ENCODE measurements around the gene RNU6-9.
A peak's percentile ranks its signal among the peaks of the same experiment; 100 is the strongest.

RNU6-9 gene

GRCh38 chr19:916645-917322 lies 23.5 kb downstream of the RNU6-9 start:
- no peak for DNase-seq

GRCh38 chr19:917323-918151 lies 24.3 kb downstream of the RNU6-9 start, which contains the start of gene KISS1R:
Gene KISS1R, plus strand, starts transcription at chr19:917333. Its CDS starts 170 bp downstream, at chr19:917503.
- no peak for DNase-seq

GRCh38 chr19:918152-918437 lies 24.8 kb downstream of the RNU6-9 start:
- no peak for DNase-seq

GRCh38 chr19:918481-919198 lies 25.4 kb downstream of the RNU6-9 start:
- DNase-seq = no peak

GRCh38 chr19:919199-920050 lies 26.1 kb downstream of the RNU6-9 start:
- DNase-seq = no peak

- DNase-seq = peak in 1 of 58 donors; percentile 28
These were observed 27.0 kb downstream of the RNU6-9 start for GRCh38 chr19:920051-920864.

GRCh38 chr19:924553-925086 lies 31.3 kb downstream of the RNU6-9 start:
- DNase-seq = no peak

- peak in 16 of 58 donors; percentile 36 to 85 (median 68) for DNase-seq
These were observed 31.8 kb downstream of the RNU6-9 start for GRCh38 chr19:925087-925525.

GRCh38 chr19:925526-926322 lies 32.4 kb downstream of the RNU6-9 start, which contains the start of gene ARID3A:
Gene ARID3A, plus strand, starts transcription at chr19:926035. Its CDS starts 3,494 bp downstream, at chr19:929529.
- DNase-seq = peak in 56 of 58 donors; percentile 23 to 91 (median 70)

- DNase-seq = no peak
These were observed 33.0 kb downstream of the RNU6-9 start for GRCh38 chr19:926323-926588.

- DNase-seq = peak in 3 of 58 donors; percentile 33 to 44 (median 35)
These were observed 33.5 kb downstream of the RNU6-9 start for GRCh38 chr19:926589-927350.

- no peak for DNase-seq
These were observed 34.1 kb downstream of the RNU6-9 start for GRCh38 chr19:927351-927779.

- DNase-seq = no peak
These were observed 34.6 kb downstream of the RNU6-9 start for GRCh38 chr19:927780-928401.

- DNase-seq = no peak
These were observed 35.4 kb downstream of the RNU6-9 start for GRCh38 chr19:928471-929202.

- no peak for DNase-seq
These were observed 36.1 kb downstream of the RNU6-9 start for GRCh38 chr19:929203-929890.

GRCh38 chr19:929891-930258 lies 36.6 kb downstream of the RNU6-9 start:
- DNase-seq = no peak
